Osteoblast (primary cell): ENCODE measurements around the gene MARCHF5. TPM values are rescaled to one million over a fixed set of nuclear protein-coding genes. Genes with fewer than 3 reads are reported as not detected.
A peak's percentile ranks its signal among the peaks of the same experiment; 100 is the strongest.
"Not testable (repeated sequence)": the region's sequence is repeated elsewhere in the genome, so short reads cannot be mapped to it uniquely, and the experiment has no call there.

Experiments
- DNase-seq: peaks from one replicate; pipeline ENCODE4 v3.0.0; 2011; ENCODE audit warnings: low spot score, mixed read lengths; ENCODE audit not compliant: insufficient read length; ENCODE audit errors: missing footprints
- H2AFZ ChIP-seq: 2 replicates; pipeline ENCODE4 v1.6.0; 2011; ENCODE audit warnings: mild to moderate bottlenecking, low read length
- H3K27ac ChIP-seq: 2 replicates; pipeline ENCODE4 v1.5.1; 2011; ENCODE audit warnings: mild to moderate bottlenecking, low read depth, low read length, moderate library complexity
- H3K27me3 ChIP-seq: 2 replicates; pipeline ENCODE4 v1.6.0; 2012; ENCODE audit warnings: mild to moderate bottlenecking, control low read depth, inconsistent platforms, low read length, moderate library complexity; ENCODE audit not compliant: insufficient read depth
- H3K36me3 ChIP-seq: 2 replicates; pipeline ENCODE4 v1.5.1; 2011; ENCODE audit warnings: mild to moderate bottlenecking, low read length, control low read depth, moderate library complexity; ENCODE audit not compliant: insufficient read depth
- H3K4me1 ChIP-seq: 2 replicates; pipeline ENCODE4 v1.5.1; 2011; ENCODE audit warnings: mild to moderate bottlenecking, low read length, control low read depth, moderate library complexity; ENCODE audit not compliant: insufficient read depth
- H3K4me2 ChIP-seq: 2 replicates; pipeline ENCODE4 v1.6.0; 2011; ENCODE audit warnings: mild to moderate bottlenecking, low read length; ENCODE audit not compliant: insufficient read depth
- H3K4me3 ChIP-seq: fragments of 200-600 bp; sonication (generic); 3 replicates; pipeline ENCODE4 v1.5.1; 2012; ENCODE audit warnings: mild to moderate bottlenecking, low read length, inconsistent platforms; ENCODE audit not compliant: insufficient read depth
- H3K79me2 ChIP-seq: 2 replicates; pipeline ENCODE4 v1.6.0; 2012; ENCODE audit warnings: mild to moderate bottlenecking, low read length, control low read depth, inconsistent platforms; ENCODE audit not compliant: insufficient read depth
- H3K9me3 ChIP-seq: 2 replicates; pipeline ENCODE4 v1.5.1; 2011; ENCODE audit warnings: low read depth, low read length, control low read depth
- H4K20me1 ChIP-seq: 2 replicates; pipeline ENCODE4 v1.6.0; 2012; ENCODE audit warnings: mild to moderate bottlenecking, low read length, control low read depth; ENCODE audit not compliant: insufficient read depth
- CTCF ChIP-seq: IDR thresholded peaks from 2 replicates; pipeline ENCODE4 v1.5.1; 2011; ENCODE audit warnings: mild to moderate bottlenecking, low read depth, low read length, moderate library complexity; ENCODE audit errors: extremely low read depth
- total RNA-seq: library from RNA; depleted of rRNA; stranded (reverse); fragments of >200 nt; gene quantifications from 2 replicates; pipeline ENCODE4 v1.2.3, GENCODE V29; 2012

MARCHF5 gene
- total RNA-seq, 1 donor = 19.2 TPM

GRCh38 chr10:92342796-92343195, 51.8 kb downstream of the MARCHF5 start:
- Histone ChIP-seq H3K9me3 (no peaks in the 10 kb centered on the region), H3K4me3 (no peak overlapping the region), H4K20me1 (peaks cover 3% of the 10 kb centered on the region), H3K36me3 (peaks cover 15% of the 10 kb centered on the region), H2AFZ (no peak overlapping the region), H3K4me1 (peaks cover 12% of the 10 kb centered on the region), H3K79me2 (peaks cover 15% of the 10 kb centered on the region), H3K4me2 (peak overlapping the region; percentile 4), H3K27me3 (no peaks in the 10 kb centered on the region), H3K27ac (peak overlapping the region; percentile 41)
- TF ChIP-seq CTCF = no peak
- DNase-seq = peak; percentile 35

- H3K4me3 ChIP-seq, H3K79me2 ChIP-seq, H3K27ac ChIP-seq, DNase-seq, H3K27me3 ChIP-seq, H3K4me2 ChIP-seq, H3K9me3 ChIP-seq, H4K20me1 ChIP-seq, H2AFZ ChIP-seq: not testable (repeated sequence)
- Histone ChIP-seq H3K36me3 (peaks cover 31% of the 10 kb centered on the region), H3K4me1 (peaks cover 12% of the 10 kb centered on the region)
These were observed 54.6 kb downstream of the MARCHF5 start for GRCh38 chr10:92345575-92345974.

- H3K9me3 ChIP-seq, H3K4me2 ChIP-seq: not testable (repeated sequence)
These were observed 56.2 kb downstream of the MARCHF5 start for GRCh38 chr10:92347035-92347676.

GRCh38 chr10:92350411-92350810, 59.4 kb downstream of the MARCHF5 start:
- Histone ChIP-seq H3K27ac (no peak overlapping the region), H3K9me3 (no peaks in the 10 kb centered on the region), H3K4me2 (no peak overlapping the region), H2AFZ (no peak overlapping the region), H3K79me2 (no peaks in the 10 kb centered on the region), H3K36me3 (peaks cover 32% of the 10 kb centered on the region), H3K4me1 (no peaks in the 10 kb centered on the region), H4K20me1 (peaks cover 6% of the 10 kb centered on the region), H3K4me3 (no peak overlapping the region), H3K27me3 (no peaks in the 10 kb centered on the region)
- TF ChIP-seq CTCF = no peak
- DNase-seq = no peak

More at GRCh38 chr10:92347035-92347676, 56.2 kb downstream of the MARCHF5 start:
- H3K36me3 ChIP-seq = peaks cover 40% of the 10 kb centered on the region
- H3K79me2 ChIP-seq, H3K27me3 ChIP-seq, H3K4me3 ChIP-seq, H3K27ac ChIP-seq, DNase-seq, H2AFZ ChIP-seq, H4K20me1 ChIP-seq: not testable (repeated sequence)
- H3K4me1 ChIP-seq = peaks cover 12% of the 10 kb centered on the region

- H3K4me2 ChIP-seq = no peak overlapping the region
- DNase-seq = no peak
- peaks cover 6% of the 10 kb centered on the region for H4K20me1 ChIP-seq
- no peak for TF ChIP-seq CTCF
- no peak overlapping the region for H3K27ac ChIP-seq
- no peaks in the 10 kb centered on the region for H3K9me3 ChIP-seq
- no peak overlapping the region for H3K4me3 ChIP-seq
- H3K79me2 ChIP-seq = no peaks in the 10 kb centered on the region
- no peaks in the 10 kb centered on the region for H3K27me3 ChIP-seq
- H3K36me3 ChIP-seq = peaks cover 15% of the 10 kb centered on the region
- no peak overlapping the region for H2AFZ ChIP-seq
- no peaks in the 10 kb centered on the region for H3K4me1 ChIP-seq
These were observed 63.6 kb downstream of the MARCHF5 start for GRCh38 chr10:92354587-92354986.
